ENCODE results near the gene EEF2KMT.
"Not testable (repeated sequence)": the region's sequence is repeated elsewhere in the genome, so short reads cannot be mapped to it uniquely, and the experiment has no call there.

Gene EEF2KMT

GRCh38 chr16:5097470-5098220, at the start of gene EEF2KMT:
Gene EEF2KMT (minus strand): TSS chr16:5097795. CDS start chr16:5097739, 56 bp downstream.
- peak; percentile 100 for DNase-seq

- not testable (repeated sequence) for DNase-seq
These were observed 47.0 kb upstream of the EEF2KMT start for GRCh38 chr16:5144621-5144956.

GRCh38 chr16:5143761-5144620, 46.4 kb upstream of the EEF2KMT start:
- no peak for DNase-seq

- DNase-seq, result not testable (repeated sequence)
These were observed 42.6 kb upstream of the EEF2KMT start for GRCh38 chr16:5140151-5140550.

- not testable (repeated sequence) for DNase-seq
These were observed 37.3 kb upstream of the EEF2KMT start for GRCh38 chr16:5134739-5135452.

- DNase-seq, result not testable (repeated sequence)
These were observed 35.5 kb upstream of the EEF2KMT start for GRCh38 chr16:5132915-5133600.

- not testable (repeated sequence) for DNase-seq
These were observed 33.9 kb upstream of the EEF2KMT start for GRCh38 chr16:5131467-5132004.

- DNase-seq, result peak; percentile 33
These were observed 19.9 kb upstream of the EEF2KMT start for GRCh38 chr16:5117300-5118087.

GRCh38 chr16:5116780-5117295, 19.2 kb upstream of the EEF2KMT start:
- not testable (repeated sequence) for DNase-seq

- not testable (repeated sequence) for DNase-seq
These were observed 13.3 kb upstream of the EEF2KMT start for GRCh38 chr16:5110933-5111332.

- no peak for DNase-seq
These were observed 11.0 kb upstream of the EEF2KMT start for GRCh38 chr16:5108505-5109158.

- DNase-seq, result not testable (repeated sequence)
These were observed 7.4 kb upstream of the EEF2KMT start for GRCh38 chr16:5105039-5105438.

- DNase-seq, result not testable (repeated sequence)
These were observed 5.9 kb upstream of the EEF2KMT start for GRCh38 chr16:5103296-5104032.

- not testable (repeated sequence) for DNase-seq
These were observed 1.6 kb upstream of the EEF2KMT start for GRCh38 chr16:5099174-5099573.

GRCh38 chr16:5098221-5099159, 895 bp upstream of the EEF2KMT start:
- DNase-seq, result peak; percentile 48

GRCh38 chr16:5097061-5097469, 530 bp downstream of the EEF2KMT start:
- peak; percentile 40 for DNase-seq

GRCh38 chr16:5096437-5097060, 1.0 kb downstream of the EEF2KMT start:
- DNase-seq, result not testable (repeated sequence)

- not testable (repeated sequence) for DNase-seq
These were observed 2.3 kb downstream of the EEF2KMT start for GRCh38 chr16:5095145-5095830.
